Stomach (tissue), 9 donors: Measurements from ENCODE around the gene CHST11. TPM values are rescaled to one million over a fixed set of nuclear protein-coding genes. Genes with fewer than 3 reads are reported as not detected.

ENCODE experiments used
- DNase-seq, 2 donors: peaks; one replicate each; pipeline versions ENCODE4 v3.0.0 to v3.0.0-alpha.2; 2013 to 2019
- H3K27ac ChIP-seq, 5 donors: fragments of 200-600 bp in 4 of 5; sonication (generic) in 4 of 5; one replicate each; pipeline ENCODE4 v1.5.1; 2013 to 2019; ENCODE audit warnings: mild to moderate bottlenecking in 1 of 5, moderate library complexity in 1 of 5
- H3K27me3 ChIP-seq, 3 donors: fragments of 200-600 bp; sonication (generic); one replicate each; pipeline ENCODE4 v1.5.1; 2017 to 2019; ENCODE audit warnings: mixed run types in 1 of 3
- H3K36me3 ChIP-seq, 4 donors: fragments of 200-600 bp; sonication (generic); 1 replicate in 3 of 4; 2 replicates in 1 of 4; pipeline ENCODE4 v1.5.1; 2016 to 2019
- H3K4me1 ChIP-seq, 4 donors: fragments of 200-600 bp; sonication (generic); one replicate each; pipeline ENCODE4 v1.5.1; 2016 to 2019
- H3K4me3 ChIP-seq, 4 donors: fragments of 200-600 bp; sonication (generic) in 3 of 4; one replicate each; pipeline ENCODE4 v1.5.1; 2016 to 2019; ENCODE audit warnings: mild to moderate bottlenecking in 1 of 4
- H3K9me3 ChIP-seq, 4 donors: fragments of 200-600 bp; sonication (generic); one replicate each; pipeline ENCODE4 v1.5.1; 2016 to 2019
- CTCF ChIP-seq, 7 experiments: fragments of 450-650 bp in 4 of 7; fragments of 200-600 bp in 3 of 7; sonication (generic) in 3 of 7; IDR thresholded peaks; one replicate each; pipeline ENCODE4 v1.5.1; 2016 to 2019; ENCODE audit warnings: antibody characterized with exemption in 7 of 7, control low read depth in 2 of 7, mild to moderate bottlenecking in 1 of 7
- EP300 ChIP-seq: sonication (generic); formaldehyde crosslinking; IDR thresholded peaks from one replicate; pipeline ENCODE4 v1.6.1; 2017; ENCODE audit warnings: antibody characterized with exemption
- POLR2A ChIP-seq, 4 donors: fragments of 450-650 bp; IDR thresholded peaks; one replicate each; pipeline ENCODE4 v1.6.1; 2016; ENCODE audit warnings: antibody characterized with exemption in 4 of 4, control low read depth in 2 of 4, mild to moderate bottlenecking in 1 of 4, moderate library complexity in 1 of 4
- POLR2AphosphoS5 ChIP-seq, 3 donors: sonication (generic); formaldehyde crosslinking; IDR thresholded peaks; one replicate each; pipeline ENCODE4 v1.6.1; 2016; ENCODE audit warnings: antibody characterized with exemption in 3 of 3
- WGBS, 5 donors: extraction: QIAGEN DNeasy Blood & Tissue Kit in 3 of 5; methylation state at CpG; one replicate each; pipeline versions ENCODE4 v1.1.5 to v1.1.7; 2013 to 2018; 5-methylcytosine and 5-hydroxymethylcytosine counted together
- intact Hi-C: fragments of 100-400 bp; cut with DNase I; formaldehyde crosslinking; loops from one replicate; pipeline ENCODE4 v1.15.1; 2023; ENCODE audit warnings: low total_unique reads
- polyA plus RNA-seq, 3 donors: library from polyadenylated mRNA; stranded (reverse); fragments of 200-250 nt; gene quantifications; one replicate each; pipeline ENCODE4 v1.2.3, GENCODE V29; 2013
- total RNA-seq, 5 donors: library from RNA; depleted of rRNA; stranded (reverse); fragments of >200 nt; gene quantifications; one replicate each; pipeline versions ENCODE4 v1.1.0 to v1.2.3, GENCODE V29; 2014 to 2016
- donor health status: healthy with polysubstance abuse.
- donor health status: Bipolar disorder and iron deficiency.
- donor health status: healthy.

CHST11 gene
- total and polyA plus RNA-seq, 8 donors = 2.3 to 192 (median 18.6) TPM

- no peak overlapping the region for H3K4me3 ChIP-seq
- no peak overlapping the region for H3K27ac ChIP-seq
- WGBS, 5 donors = 25 to 50% (median 31%) methylated on average over 1 of the region's 1 CpG
- no peaks in the 10 kb centered on the region for H3K27me3 ChIP-seq
- TF ChIP-seq CTCF (IDR thresholded peaks at IDR 0.05) (no peak), POLR2AphosphoS5 (IDR thresholded peaks at IDR 0.05) (peak in 1 of 3 donors; percentile 44)
- no peaks in the 10 kb centered on the region for H3K36me3 ChIP-seq
- peaks cover 9 to 51% (median 26%) of the 10 kb centered on the region in 4 donors for H3K4me1 ChIP-seq
- no peaks in the 10 kb centered on the region for H3K9me3 ChIP-seq
- intact Hi-C loops = no loop called here
- DNase-seq = no peak
Measured at GRCh38 chr12:104515899-104516298, 59.2 kb downstream of the CHST11 start.

- H3K9me3 ChIP-seq = no peaks in the 10 kb centered on the region
- H3K27me3 ChIP-seq = no peaks in the 10 kb centered on the region
- no peak for DNase-seq
- no peaks in the 10 kb centered on the region for H3K36me3 ChIP-seq
- 62 to 88% (median 75%) methylated on average over 1 of the region's 1 CpG for WGBS, 5 donors
- intact Hi-C loops = no loop called here
- H3K27ac ChIP-seq = no peak overlapping the region
- H3K4me1 ChIP-seq = peaks cover 7 to 47% (median 30%) of the 10 kb centered on the region in 4 donors
- no peak for TF ChIP-seq POLR2A (IDR thresholded peaks at IDR 0.05)
- TF ChIP-seq EP300 = no peak
- no peak overlapping the region for H3K4me3 ChIP-seq
Measured at GRCh38 chr12:104516821-104517220, 60.1 kb downstream of the CHST11 start.

GRCh38 chr12:104517880-104518279 lies 61.1 kb downstream of the CHST11 start:
- H3K9me3 ChIP-seq = no peaks in the 10 kb centered on the region
- peaks cover 10 to 57% (median 38%) of the 10 kb centered on the region in 4 donors for H3K4me1 ChIP-seq
- intact Hi-C loops = no loop called here
- H3K27ac ChIP-seq = no peak overlapping the region
- TF ChIP-seq EP300 (no peak), CTCF (IDR thresholded peaks at IDR 0.05) (no peak), POLR2A (IDR thresholded peaks at IDR 0.05) (no peak), POLR2AphosphoS5 (IDR thresholded peaks at IDR 0.05) (no peak)
- H3K4me3 ChIP-seq = no peak overlapping the region
- no peaks in the 10 kb centered on the region for H3K36me3 ChIP-seq
- 97 to 99% (median 98%) methylated on average over 10 of the region's 10 CpGs for WGBS, 5 donors
- DNase-seq = no peak
- no peaks in the 10 kb centered on the region for H3K27me3 ChIP-seq

- H3K4me1 ChIP-seq = peaks cover 23 to 68% (median 51%) of the 10 kb centered on the region in 4 donors
- no peak overlapping the region for H3K4me3 ChIP-seq
- no peak for TF ChIP-seq POLR2A (IDR thresholded peaks at IDR 0.05)
- TF ChIP-seq CTCF (IDR thresholded peaks at IDR 0.05) = no peak
- no peak for TF ChIP-seq EP300
- TF ChIP-seq POLR2AphosphoS5 (IDR thresholded peaks at IDR 0.05) = no peak
- no peaks in the 10 kb centered on the region for H3K9me3 ChIP-seq
- no peak overlapping the region for H3K27ac ChIP-seq
- DNase-seq = peak in 1 of 2 donors; percentile 38
- no peaks in the 10 kb centered on the region for H3K36me3 ChIP-seq
- no peaks in the 10 kb centered on the region for H3K27me3 ChIP-seq
- WGBS, 5 donors = 71 to 83% (median 81%) methylated on average over 7 of the region's 7 CpGs
- intact Hi-C loops = no loop called here
Measured at GRCh38 chr12:104519190-104520019, 62.7 kb downstream of the CHST11 start.
